Activated T-helper 2 cell treated with anti-CD3 and anti-CD28 coated beads, Interferon-gamma antibody, Interleukin-2, Interleukin-4, amounts not matched to agents 10 μg/mL and 5 μg/mL and 100 μg/mL, durations not matched to agents 14 hours and 24 hours and 36 hours (primary cell): ENCODE results near the gene NBL1. TPM values are rescaled to one million over a fixed set of nuclear protein-coding genes. Genes with fewer than 3 reads are reported as not detected.

Experiments used
- DNase-seq: peaks from one replicate; pipeline ENCODE4 v3.0.0; 2021; ENCODE audit warnings: low spot score
- H3K27ac Mint-ChIP-seq: one replicate; pipeline ENCODE4 v1.8.0; 2021; ENCODE audit warnings: mixed read lengths
- H3K27me3 Mint-ChIP-seq: one replicate; pipeline ENCODE4 v1.8.0; 2021; ENCODE audit warnings: low read depth, mixed read lengths
- H3K36me3 Mint-ChIP-seq: one replicate; pipeline ENCODE4 v1.8.0; 2021; ENCODE audit warnings: low read depth, mixed read lengths
- H3K4me1 Mint-ChIP-seq: one replicate; pipeline ENCODE4 v1.8.0; 2021; ENCODE audit warnings: low read depth, mixed read lengths
- H3K4me3 Mint-ChIP-seq: one replicate; pipeline ENCODE4 v1.8.0; 2021; ENCODE audit warnings: low read depth, mild to moderate bottlenecking, moderate library complexity, mixed read lengths
- H3K9me3 Mint-ChIP-seq: one replicate; pipeline ENCODE4 v1.8.0; 2021; ENCODE audit warnings: mixed read lengths
- intact Hi-C: fragments of 100-400 bp; cut with micrococcal nuclease; formaldehyde crosslinking; loops from one replicate; pipeline ENCODE4 v1.15.1; 2023
- total RNA-seq: library from RNA; stranded (reverse); gene quantifications from 2 replicates; pipeline ENCODE4 v1.2.3, GENCODE V29; 2022

Gene NBL1
- total RNA-seq, 1 donor from 2014 or later: 55.7 TPM

GRCh38 chr1:19688041-19688842 is 44.1 kb downstream of the NBL1 start:
- Mint-ChIP-seq H3K4me1 (no peaks in the 10 kb centered on the region), H3K4me3 (no peak overlapping the region), H3K27ac (no peak overlapping the region), H3K27me3 (no peaks in the 10 kb centered on the region), H3K9me3 (peaks cover 4% of the 10 kb centered on the region), H3K36me3 (peaks cover 22% of the 10 kb centered on the region)
- intact Hi-C loops: no loop called here
- no peak for DNase-seq

GRCh38 chr1:19689085-19689757 is 45.1 kb downstream of the NBL1 start:
- intact Hi-C loops: no loop called here
- H3K4me3 Mint-ChIP-seq: no peak overlapping the region
- DNase-seq: no peak
- H3K27ac Mint-ChIP-seq: no peak overlapping the region
- H3K4me1 Mint-ChIP-seq: no peaks in the 10 kb centered on the region
- H3K27me3 Mint-ChIP-seq: no peaks in the 10 kb centered on the region
- peaks cover 4% of the 10 kb centered on the region for H3K9me3 Mint-ChIP-seq
- H3K36me3 Mint-ChIP-seq: peaks cover 22% of the 10 kb centered on the region

DNA sequence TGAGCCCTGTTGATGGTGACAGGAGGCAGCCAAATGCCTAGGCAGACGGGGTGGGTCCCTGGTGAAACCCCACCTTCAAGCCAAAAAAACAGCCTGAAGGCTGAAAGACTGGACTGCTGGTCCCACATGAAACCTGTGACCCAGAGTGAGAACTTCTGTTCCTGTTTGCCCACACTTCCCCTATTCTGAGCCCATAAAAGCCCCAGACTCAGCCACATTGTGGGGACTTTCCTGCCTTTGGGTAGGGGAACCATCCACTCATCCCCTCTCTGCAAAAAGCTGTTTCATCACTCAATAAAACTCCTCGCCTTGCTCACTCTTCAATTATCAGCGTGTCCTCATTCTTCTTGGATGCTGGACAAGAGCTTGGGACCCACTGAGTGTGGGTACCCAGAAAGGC is 45.7 kb downstream of the NBL1 start:
- H3K9me3 Mint-ChIP-seq: peaks cover 4% of the 10 kb centered on the region
- no peak for DNase-seq
- H3K27ac Mint-ChIP-seq: no peak overlapping the region
- intact Hi-C loops: no loop called here
- no peak overlapping the region for H3K4me3 Mint-ChIP-seq
- H3K36me3 Mint-ChIP-seq: peaks cover 22% of the 10 kb centered on the region
- H3K27me3 Mint-ChIP-seq: no peaks in the 10 kb centered on the region
- no peaks in the 10 kb centered on the region for H3K4me1 Mint-ChIP-seq

GRCh38 chr1:19690342-19690741 is 46.2 kb downstream of the NBL1 start:
- Mint-ChIP-seq H3K9me3 (peaks cover 4% of the 10 kb centered on the region), H3K27ac (no peak overlapping the region), H3K4me3 (no peak overlapping the region), H3K27me3 (no peaks in the 10 kb centered on the region), H3K36me3 (peaks cover 22% of the 10 kb centered on the region), H3K4me1 (no peaks in the 10 kb centered on the region)
- intact Hi-C loops: no loop called here
- no peak for DNase-seq

DNA sequence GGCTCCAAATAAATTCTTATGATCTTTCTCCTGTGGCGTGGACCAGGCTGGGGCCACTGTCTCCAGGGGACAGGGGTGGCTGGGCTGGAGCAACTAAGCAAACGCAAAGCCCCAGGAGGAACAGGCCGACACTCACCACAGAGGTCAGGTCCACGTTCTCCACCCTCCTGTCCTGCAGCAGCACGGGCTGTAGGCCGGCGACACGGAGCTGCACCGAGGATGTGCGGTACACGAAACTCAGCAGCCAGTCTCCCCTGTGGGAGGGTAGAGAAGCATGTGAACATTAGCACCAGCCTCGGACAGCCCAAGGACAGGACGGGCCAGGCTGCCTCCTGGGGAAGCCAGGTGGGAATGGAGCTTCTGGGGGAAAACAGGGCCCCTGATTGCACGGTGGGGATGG is 50.2 kb downstream of the NBL1 start:
- intact Hi-C loops: no loop called here
- peaks cover 26% of the 10 kb centered on the region for H3K36me3 Mint-ChIP-seq
- H3K4me3 Mint-ChIP-seq: no peak overlapping the region
- no peak for DNase-seq
- no peaks in the 10 kb centered on the region for H3K4me1 Mint-ChIP-seq
- H3K9me3 Mint-ChIP-seq: peaks cover 4% of the 10 kb centered on the region
- no peaks in the 10 kb centered on the region for H3K27me3 Mint-ChIP-seq
- H3K27ac Mint-ChIP-seq: no peak overlapping the region

DNA sequence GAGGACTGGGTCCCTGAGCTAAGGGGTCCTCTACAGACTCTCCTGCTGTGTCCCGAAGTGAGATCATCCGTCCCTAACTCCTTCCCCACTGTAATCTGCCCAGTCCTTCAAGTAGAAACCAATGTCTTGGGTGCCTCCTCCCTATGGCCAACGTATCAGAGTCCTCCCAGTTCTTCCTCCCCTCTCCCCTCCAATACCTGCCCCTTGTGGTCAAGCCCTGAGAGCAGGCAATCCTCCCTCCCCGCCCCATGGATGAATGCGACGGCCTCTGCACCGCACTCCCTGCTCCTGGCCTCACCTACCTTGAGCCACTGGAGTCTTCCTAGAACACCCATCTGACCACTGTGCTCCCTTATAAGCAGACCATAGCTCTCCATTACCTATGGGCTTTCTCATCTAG is 51.7 kb downstream of the NBL1 start:
- Mint-ChIP-seq H3K4me1 (no peaks in the 10 kb centered on the region), H3K27me3 (no peaks in the 10 kb centered on the region), H3K27ac (no peak overlapping the region), H3K9me3 (no peaks in the 10 kb centered on the region), H3K4me3 (no peak overlapping the region), H3K36me3 (peaks cover 19% of the 10 kb centered on the region)
- DNase-seq: no peak
- intact Hi-C loops: no loop called here

DNA sequence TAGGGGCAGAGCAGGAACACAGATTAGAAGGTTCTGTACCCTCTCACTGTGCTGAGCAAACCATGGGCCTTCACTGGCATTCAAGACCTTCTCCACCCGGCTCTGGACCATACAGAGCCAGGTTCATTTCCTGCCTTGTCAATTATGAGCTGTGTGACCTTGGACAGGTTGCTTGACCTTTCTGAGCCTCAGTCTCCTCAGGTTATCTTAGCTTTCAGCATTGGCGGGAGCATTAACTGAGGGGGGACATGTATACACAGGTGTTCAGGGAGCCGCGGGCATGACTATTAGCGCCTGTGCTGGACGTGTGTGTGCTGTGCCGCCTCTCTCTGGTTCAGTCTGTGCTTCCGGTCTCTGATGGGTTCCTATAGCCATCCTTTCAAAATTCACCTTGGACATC is 52.7 kb downstream of the NBL1 start:
- no peak overlapping the region for H3K27ac Mint-ChIP-seq
- no peaks in the 10 kb centered on the region for H3K27me3 Mint-ChIP-seq
- DNase-seq: no peak
- H3K9me3 Mint-ChIP-seq: no peaks in the 10 kb centered on the region
- peaks cover 11% of the 10 kb centered on the region for H3K36me3 Mint-ChIP-seq
- intact Hi-C loops: no loop called here
- H3K4me1 Mint-ChIP-seq: no peaks in the 10 kb centered on the region
- H3K4me3 Mint-ChIP-seq: no peak overlapping the region

DNA sequence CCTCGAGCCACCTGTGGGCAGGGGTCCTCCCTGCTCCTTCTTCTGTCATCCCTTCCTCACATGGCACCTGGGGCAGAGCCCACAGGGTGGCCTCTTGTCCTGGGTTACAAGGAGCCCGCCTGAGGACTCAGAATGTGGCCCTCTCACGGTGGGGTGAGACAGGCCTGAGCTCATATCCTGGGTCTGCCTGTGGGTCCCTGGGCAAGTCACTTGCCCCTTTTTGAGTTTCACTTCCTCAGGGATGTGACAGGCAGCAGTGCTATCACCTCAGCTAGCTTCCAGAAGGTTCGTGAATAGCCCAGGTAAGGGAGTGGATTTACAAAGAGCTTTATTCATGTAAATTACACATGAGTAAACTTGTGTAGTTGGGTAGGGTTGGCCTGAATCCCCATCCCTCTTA is 54.1 kb downstream of the NBL1 start:
- intact Hi-C loops: no loop called here
- DNase-seq: no peak
- no peaks in the 10 kb centered on the region for H3K4me1 Mint-ChIP-seq
- H3K4me3 Mint-ChIP-seq: no peak overlapping the region
- no peak overlapping the region for H3K27ac Mint-ChIP-seq
- H3K36me3 Mint-ChIP-seq: peaks cover 7% of the 10 kb centered on the region
- H3K27me3 Mint-ChIP-seq: no peaks in the 10 kb centered on the region
- H3K9me3 Mint-ChIP-seq: no peaks in the 10 kb centered on the region

- no peak for DNase-seq
- no peaks in the 10 kb centered on the region for H3K4me1 Mint-ChIP-seq
- H3K27ac Mint-ChIP-seq: no peak overlapping the region
- intact Hi-C loops: no loop called here
- no peaks in the 10 kb centered on the region for H3K9me3 Mint-ChIP-seq
- peaks cover 7% of the 10 kb centered on the region for H3K36me3 Mint-ChIP-seq
- H3K4me3 Mint-ChIP-seq: no peak overlapping the region
- H3K27me3 Mint-ChIP-seq: no peaks in the 10 kb centered on the region
Observed at GRCh38 chr1:19700079-19700777, 56.1 kb downstream of the NBL1 start.

DNA sequence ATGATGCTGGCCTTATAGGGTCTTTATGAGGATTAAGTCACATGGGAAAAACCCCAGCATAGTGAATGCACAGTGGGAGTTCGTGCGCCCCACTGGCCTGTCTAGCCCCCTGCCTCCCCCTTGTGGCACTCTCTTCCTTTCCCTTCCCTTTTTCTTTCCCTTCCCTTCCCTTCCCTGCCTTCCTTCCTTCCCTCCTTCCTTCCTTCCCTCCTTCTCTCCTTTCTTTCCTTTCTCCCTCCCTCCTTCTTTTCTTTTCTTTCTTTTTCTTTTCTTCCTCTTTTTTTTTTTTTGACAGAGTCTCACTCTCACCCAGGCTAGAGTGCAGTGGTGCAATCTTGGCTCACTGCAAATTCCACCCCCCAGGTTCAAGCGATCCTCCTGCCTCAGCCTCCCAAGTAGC is 59.2 kb downstream of the NBL1 start:
- Mint-ChIP-seq H3K27me3 (no peaks in the 10 kb centered on the region), H3K9me3 (no peaks in the 10 kb centered on the region), H3K36me3 (peaks cover 3% of the 10 kb centered on the region), H3K27ac (no peak overlapping the region), H3K4me1 (no peaks in the 10 kb centered on the region), H3K4me3 (no peak overlapping the region)
- intact Hi-C loops: no loop called here
- DNase-seq: no peak

GRCh38 chr1:19704247-19705113 is 60.4 kb downstream of the NBL1 start:
- no peak overlapping the region for H3K4me3 Mint-ChIP-seq
- no peaks in the 10 kb centered on the region for H3K36me3 Mint-ChIP-seq
- no peaks in the 10 kb centered on the region for H3K9me3 Mint-ChIP-seq
- H3K27ac Mint-ChIP-seq: no peak overlapping the region
- H3K27me3 Mint-ChIP-seq: no peaks in the 10 kb centered on the region
- peak; percentile 25 for DNase-seq
- H3K4me1 Mint-ChIP-seq: no peaks in the 10 kb centered on the region
- intact Hi-C loops: loop anchor here (1.0 kb wide), 1 partner anchor 44 kb away; no protein-coding TSS in a partner anchor

DNA sequence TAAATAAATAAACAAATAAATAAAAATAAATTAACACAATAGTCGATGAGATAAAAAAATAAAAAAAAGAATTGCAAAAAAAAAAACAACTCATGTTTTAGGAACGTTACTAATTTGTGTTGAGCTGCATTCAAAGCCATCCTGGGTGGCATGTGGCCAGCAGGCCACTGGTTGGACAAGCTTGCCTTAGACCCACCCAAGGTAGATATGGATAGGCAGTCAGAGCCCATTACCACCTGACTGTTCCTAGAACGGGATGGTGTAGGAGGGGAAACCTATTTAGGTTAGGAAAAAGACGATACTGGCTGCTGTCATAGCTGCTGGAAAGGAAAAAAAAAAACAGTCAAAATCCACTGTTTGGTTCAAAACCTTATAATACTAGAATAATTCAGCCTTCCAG is 61.4 kb downstream of the NBL1 start:
- Mint-ChIP-seq H3K27me3 (no peaks in the 10 kb centered on the region), H3K36me3 (peaks cover 3% of the 10 kb centered on the region), H3K4me3 (no peak overlapping the region), H3K27ac (no peak overlapping the region), H3K4me1 (peaks cover 3% of the 10 kb centered on the region), H3K9me3 (no peaks in the 10 kb centered on the region)
- intact Hi-C loops: no loop called here
- DNase-seq: no peak
